Spleen (tissue), 7 donors: ENCODE data around the gene LYL1.

Source experiments
- CTCF ChIP-seq, 11 experiments: fragments of 200-600 bp in 7 of 11; fragments of 450-650 bp in 4 of 11; sonication (generic) in 4 of 11; IDR thresholded peaks in 8 of 11; conservative IDR thresholded peaks in 3 of 11; 1 replicate in 7 of 11; 2 replicates in 4 of 11; pipeline versions ENCODE4 v1.4.0 to v1.8.0; 2016 to 2021; ENCODE audit warnings: antibody characterized with exemption in 11 of 11, inconsistent platforms in 4 of 11, mild to moderate bottlenecking in 1 of 11
- POLR2A ChIP-seq, 3 donors: fragments of 450-650 bp; IDR thresholded peaks; one replicate each; pipeline ENCODE4 v1.5.1; 2017; ENCODE audit warnings: antibody characterized with exemption in 3 of 3, mild to moderate bottlenecking in 1 of 3
- POLR2AphosphoS5 ChIP-seq, 3 donors: sonication (generic); formaldehyde crosslinking; IDR thresholded peaks; one replicate each; pipeline ENCODE4 v1.5.1; 2017; ENCODE audit warnings: antibody characterized with exemption in 3 of 3
- donor health status: DM: no; HTN: no; CAD: no; lungs with moderate emphysema.
- donor health status: DM: no; HTN: no; CAD: no.
- donor health status: DM: no; HTN: no; CAD: no.

DNA sequence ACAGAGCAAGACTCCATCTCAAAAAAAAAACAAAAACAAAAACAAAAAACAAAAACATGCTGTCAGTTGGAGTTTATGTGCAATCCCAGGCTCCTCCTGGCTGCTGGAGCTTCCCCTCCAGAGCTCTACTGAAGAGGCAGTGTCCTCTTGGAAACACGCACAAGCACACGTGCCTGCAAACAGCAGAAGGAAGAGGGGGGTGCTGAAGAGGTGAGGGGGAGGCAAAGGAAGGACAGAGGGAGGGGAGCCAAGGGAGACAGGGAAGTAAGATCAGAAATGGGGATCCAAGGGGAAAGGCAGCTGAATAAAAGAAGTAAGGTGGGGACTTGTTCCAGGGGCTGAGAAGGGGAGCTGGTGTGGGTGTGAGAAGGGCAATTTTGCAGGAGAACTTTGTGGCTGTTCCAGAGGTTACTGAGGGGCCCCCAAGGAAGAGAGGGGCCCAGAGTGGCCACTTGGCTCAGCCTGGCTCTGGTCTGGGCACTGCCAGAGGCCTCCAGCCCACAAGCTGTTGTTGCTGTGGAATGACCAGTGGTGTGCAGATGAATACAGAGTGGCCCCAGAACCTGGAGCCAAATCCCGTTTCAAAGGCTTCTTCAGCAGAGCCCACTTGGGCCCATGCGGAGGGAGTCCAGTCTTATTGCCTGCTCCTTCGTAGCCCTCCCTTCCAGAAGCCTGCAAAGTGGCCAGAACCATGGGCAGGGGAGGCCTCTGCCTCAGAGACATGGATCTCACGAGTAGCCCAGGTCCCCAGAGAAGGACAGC is 34.4 kb downstream of the LYL1 start:
- TF ChIP-seq CTCF (IDR thresholded peaks at IDR 0.05 in 8 of 11, conservative IDR thresholded peaks at IDR 0.05 in 3 of 11) (no peak), POLR2A (IDR thresholded peaks at IDR 0.05) (no peak), POLR2AphosphoS5 (IDR thresholded peaks at IDR 0.05) (no peak)
